Right cardiac atrium (tissue), 5 donors: ENCODE measurements around the gene MAP3K10. TPM values are rescaled to one million over a fixed set of nuclear protein-coding genes. Genes with fewer than 3 reads are reported as not detected.
A peak's percentile ranks its signal among the peaks of the same experiment; 100 is the strongest.

ENCODE experiments used
- ATAC-seq, 2 donors: fragments of 200-7000 bp; cut with Tn5 transposase; one replicate each; pipeline versions ENCODE4 v1.8.0 to v1.9.1; 2020; ENCODE audit warnings: moderate library complexity in 2 of 2, mild to moderate bottlenecking in 1 of 2
- DNase-seq, 3 donors: peaks; one replicate each; pipeline ENCODE4 v3.0.0-alpha.2; 2020
- H3K27ac ChIP-seq: one replicate; pipeline ENCODE4 v1.5.1; 2013; ENCODE audit warnings: mild to moderate bottlenecking, low read length, control low read depth, moderate library complexity
- H3K27me3 ChIP-seq: one replicate; pipeline ENCODE4 v1.6.1; 2013; ENCODE audit not compliant: control insufficient read depth, insufficient read depth
- H3K4me1 ChIP-seq: one replicate; pipeline ENCODE4 v1.6.1; 2013; ENCODE audit warnings: low read length; ENCODE audit not compliant: control insufficient read depth, insufficient read depth
- H3K4me3 ChIP-seq: one replicate; pipeline ENCODE4 v1.5.1; 2013; ENCODE audit warnings: low read length, control low read depth
- H3K9me3 ChIP-seq: one replicate; pipeline ENCODE4 v1.6.1; 2013; ENCODE audit warnings: low read length; ENCODE audit not compliant: control insufficient read depth
- WGBS: extraction: QIAGEN DNeasy Blood & Tissue Kit; methylation state at CpG from one replicate; pipeline ENCODE4 v1.1.7; 2013; 5-methylcytosine and 5-hydroxymethylcytosine counted together
- intact Hi-C, 4 donors: fragments of 100-400 bp; cut with DNase I; formaldehyde crosslinking; loops; one replicate each; pipeline versions ENCODE4 v1.11.0 to v1.14.0; 2022 to 2023
- polyA plus RNA-seq: library from polyadenylated mRNA; stranded (reverse); fragments of 200-250 nt; gene quantifications from one replicate; pipeline ENCODE4 v1.2.3, GENCODE V29; 2013
- total RNA-seq, 4 donors: library from RNA; stranded (reverse); fragmentation: NEBNext Ultra II Directional; extraction: Animal tissue kit (Norgen Biotek cat#: 25700); gene quantifications; one replicate each; pipeline ENCODE4 v1.2.1, GENCODE V29; 2021
- donor health status: healthy with polysubstance abuse.
- donor health status: DM: no; HTN: yes; CAD: no.
- donor health status: DM: no; HTN: no; CAD: no.
- donor health status: DM: no; HTN: yes; CAD: no; lungs with severe emphysema.
- donor health status: DM: yes; HTN: yes; CAD: no.

Gene MAP3K10
- total and polyA plus RNA-seq, 5 donors, result 16.9 to 25.3 (median 20.4) TPM

DNA sequence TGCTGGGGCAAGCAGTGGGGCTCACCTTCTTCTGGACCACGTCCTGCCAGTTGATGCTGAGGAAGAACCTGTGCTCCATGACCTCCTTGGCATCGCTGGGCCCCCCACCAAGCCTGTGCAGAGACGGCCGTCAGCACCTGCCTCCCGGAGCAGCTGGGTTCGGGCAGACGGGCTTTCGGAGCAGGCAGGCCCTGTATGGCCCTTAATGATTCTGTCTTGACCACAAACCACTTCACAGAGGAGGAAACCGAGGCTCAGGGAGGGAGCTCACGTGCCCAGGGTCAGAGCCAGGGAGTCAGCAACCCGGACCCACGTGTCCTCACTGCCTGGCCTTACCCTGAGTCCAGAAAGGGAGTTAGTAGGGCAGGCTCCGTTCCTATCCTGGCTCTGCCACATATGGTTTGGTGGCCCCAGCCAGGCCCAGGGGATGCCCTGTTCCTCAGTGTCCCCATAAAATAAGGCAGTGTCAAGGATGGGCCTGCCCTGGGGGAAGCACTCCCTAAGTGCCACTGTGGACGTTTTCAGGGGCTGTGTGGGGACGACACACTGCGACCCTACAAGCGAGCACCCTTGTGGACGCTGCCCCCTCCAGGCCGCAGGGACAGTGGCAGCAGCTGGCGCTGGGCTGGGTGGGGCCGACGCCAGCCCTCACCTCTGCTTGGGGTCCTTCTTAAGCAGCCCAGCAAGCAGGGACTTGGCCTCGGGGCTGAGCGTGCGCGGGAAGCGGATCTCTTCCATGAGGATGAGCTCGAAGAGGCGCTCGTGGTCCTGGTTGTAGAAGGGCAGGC lies 44.2 kb downstream of the MAP3K10 start:
- H3K27ac ChIP-seq, result no peak overlapping the region
- 89% methylated on average over 30 of the region's 30 CpGs for WGBS
- no peaks in the 10 kb centered on the region for H3K9me3 ChIP-seq
- peak in 2 of 3 donors; percentile 52 to 54 for DNase-seq
- no peak for ATAC-seq
- intact Hi-C loops, result no loop called here
- H3K4me1 ChIP-seq, result peaks cover 5% of the 10 kb centered on the region
- H3K4me3 ChIP-seq, result no peak overlapping the region
- H3K27me3 ChIP-seq, result no peaks in the 10 kb centered on the region

DNA sequence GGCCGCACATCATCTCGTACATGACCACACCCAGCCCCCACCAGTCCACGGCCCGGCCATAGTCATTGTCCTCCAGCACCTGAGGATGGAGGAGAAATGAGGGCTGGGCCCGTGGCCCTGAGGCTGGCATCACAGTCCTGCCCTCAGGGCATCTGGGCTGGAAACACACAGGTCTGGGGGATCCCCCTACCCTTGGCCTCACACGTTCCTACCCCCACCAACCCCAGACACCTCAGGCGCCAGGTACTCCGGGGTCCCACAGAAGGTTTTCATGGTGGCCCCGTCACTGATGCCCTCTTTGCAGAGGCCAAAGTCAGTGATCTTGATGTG lies 44.8 kb downstream of the MAP3K10 start:
- intact Hi-C loops, result no loop called here
- Histone ChIP-seq H3K27me3 (no peaks in the 10 kb centered on the region), H3K4me1 (peaks cover 5% of the 10 kb centered on the region), H3K9me3 (no peaks in the 10 kb centered on the region), H3K4me3 (no peak overlapping the region), H3K27ac (no peak overlapping the region)
- DNase-seq, result no peak
- 93% methylated on average over 9 of the region's 9 CpGs for WGBS
- no peak for ATAC-seq

DNA sequence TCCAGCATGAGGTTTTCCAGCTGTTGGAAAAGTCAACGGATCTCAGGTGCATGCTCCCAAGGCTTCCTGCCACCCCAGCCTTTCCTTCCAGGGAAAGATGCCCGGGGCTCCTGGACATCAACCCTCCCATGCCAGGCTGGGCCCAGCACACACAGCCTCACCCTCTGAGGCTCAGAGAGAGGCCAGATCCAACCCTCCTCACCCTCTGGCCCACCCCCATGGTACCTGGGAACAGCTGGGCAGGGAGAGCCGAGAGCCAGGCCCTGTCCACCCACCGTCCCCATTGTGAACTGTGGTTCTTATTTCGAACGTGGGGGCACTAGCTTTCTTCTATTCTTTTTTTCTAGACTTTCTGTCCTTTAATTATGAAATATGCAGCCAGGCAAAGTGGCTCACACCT lies 45.1 kb downstream of the MAP3K10 start:
- 90% methylated on average over 6 of the region's 6 CpGs for WGBS
- H3K27ac ChIP-seq, result no peak overlapping the region
- H3K9me3 ChIP-seq, result no peaks in the 10 kb centered on the region
- no peaks in the 10 kb centered on the region for H3K27me3 ChIP-seq
- H3K4me3 ChIP-seq, result no peak overlapping the region
- ATAC-seq (no peak), DNase-seq (peak in 1 of 3 donors; percentile 28)
- intact Hi-C loops, result no loop called here
- peaks cover 5% of the 10 kb centered on the region for H3K4me1 ChIP-seq

DNA sequence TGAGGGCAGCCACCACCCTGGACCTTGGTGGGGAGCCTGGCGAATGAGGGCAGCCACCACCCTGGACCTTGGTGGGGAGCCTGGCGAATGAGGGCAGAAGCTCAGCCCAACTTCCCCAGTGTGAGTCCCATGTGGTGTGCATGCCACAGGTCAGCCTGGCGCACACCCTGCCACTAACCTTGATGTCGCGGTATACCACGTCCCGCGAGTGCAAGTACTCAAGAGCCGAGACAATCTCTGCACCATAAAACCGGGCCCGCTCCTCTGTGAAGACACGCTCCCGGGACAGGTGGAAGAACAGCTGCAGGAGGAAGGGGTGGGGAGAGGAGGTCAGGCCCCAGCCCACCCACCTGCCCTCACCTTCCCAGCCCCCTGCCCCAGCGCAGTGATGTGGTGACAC lies 46.6 kb downstream of the MAP3K10 start:
- DNase-seq (peak in 1 of 3 donors; percentile 53), ATAC-seq (no peak)
- Histone ChIP-seq H3K4me3 (no peak overlapping the region), H3K9me3 (no peaks in the 10 kb centered on the region), H3K27me3 (no peaks in the 10 kb centered on the region), H3K27ac (no peak overlapping the region), H3K4me1 (peaks cover 6% of the 10 kb centered on the region)
- WGBS, result 92% methylated on average over 14 of the region's 14 CpGs
- intact Hi-C loops, result no loop called here

DNA sequence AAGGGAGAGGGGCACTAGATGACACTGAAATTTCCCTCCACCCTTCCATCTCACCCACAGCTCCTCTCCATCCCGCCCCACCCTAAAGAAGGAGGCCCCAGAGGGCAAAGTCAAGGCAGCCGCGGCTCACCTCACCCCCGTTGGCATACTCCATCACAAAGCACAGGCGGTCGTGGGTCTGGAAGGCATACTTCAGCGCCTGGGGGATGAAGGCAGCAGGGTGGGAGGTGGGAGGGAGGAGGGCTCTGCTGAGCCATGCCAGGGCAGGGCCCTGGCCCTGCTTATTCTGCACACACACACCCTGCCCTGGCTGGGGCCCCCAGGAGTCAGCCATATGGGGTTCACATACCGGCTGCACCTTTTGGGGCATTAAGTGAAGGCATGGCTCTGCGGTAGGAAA lies 47.5 kb downstream of the MAP3K10 start:
- H3K4me1 ChIP-seq, result peaks cover 6% of the 10 kb centered on the region
- intact Hi-C loops, result no loop called here
- no peaks in the 10 kb centered on the region for H3K27me3 ChIP-seq
- H3K4me3 ChIP-seq, result no peak overlapping the region
- no peak overlapping the region for H3K27ac ChIP-seq
- DNase-seq (peak in 1 of 3 donors; percentile 16), ATAC-seq (no peak)
- WGBS, result 90% methylated on average over 9 of the region's 9 CpGs
- no peaks in the 10 kb centered on the region for H3K9me3 ChIP-seq

DNA sequence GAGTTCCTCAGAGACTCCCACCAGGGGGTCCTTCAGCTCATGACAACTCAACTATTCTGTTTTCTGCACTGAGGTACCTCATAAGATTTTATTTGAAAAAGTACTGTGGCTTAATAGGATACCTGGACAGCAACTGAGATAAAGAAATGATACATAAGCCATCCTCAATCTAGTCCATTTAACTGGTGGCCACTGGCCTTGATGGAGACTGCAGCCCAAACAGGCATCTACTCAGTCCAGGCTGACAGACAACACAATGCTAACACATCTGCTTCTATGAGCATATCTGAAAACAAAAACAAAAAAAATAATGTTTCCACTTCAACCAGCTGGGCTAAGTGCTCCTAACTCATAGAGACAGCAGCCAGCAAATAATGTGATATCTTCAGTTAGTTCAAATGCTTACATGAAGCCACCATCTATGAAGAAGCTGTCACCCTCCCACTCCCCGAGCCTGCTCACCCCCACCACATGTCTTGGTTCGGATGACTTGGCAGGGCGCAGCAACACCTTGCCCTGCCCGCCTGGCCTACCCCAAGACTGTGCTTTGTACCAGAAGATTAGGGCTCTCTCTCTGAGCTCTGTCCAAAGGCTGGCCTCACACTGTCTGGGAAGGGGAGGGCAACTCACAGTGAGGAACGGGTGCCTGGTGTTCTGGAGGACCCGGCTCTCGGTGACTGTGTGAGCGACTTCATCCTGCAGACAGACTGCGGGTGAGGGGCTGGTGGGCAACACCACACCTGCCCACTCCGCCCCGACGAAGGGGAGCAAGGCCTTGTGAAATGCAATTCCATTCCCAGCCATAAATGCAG lies 48.4 kb downstream of the MAP3K10 start:
- intact Hi-C loops, result no loop called here
- Histone ChIP-seq H3K4me1 (peaks cover 6% of the 10 kb centered on the region), H3K27me3 (no peaks in the 10 kb centered on the region), H3K27ac (no peak overlapping the region), H3K4me3 (no peak overlapping the region), H3K9me3 (no peaks in the 10 kb centered on the region)
- 90% methylated on average over 12 of the region's 12 CpGs for WGBS
- ATAC-seq, result no peak
- DNase-seq, result peak in 1 of 3 donors; percentile 26

DNA sequence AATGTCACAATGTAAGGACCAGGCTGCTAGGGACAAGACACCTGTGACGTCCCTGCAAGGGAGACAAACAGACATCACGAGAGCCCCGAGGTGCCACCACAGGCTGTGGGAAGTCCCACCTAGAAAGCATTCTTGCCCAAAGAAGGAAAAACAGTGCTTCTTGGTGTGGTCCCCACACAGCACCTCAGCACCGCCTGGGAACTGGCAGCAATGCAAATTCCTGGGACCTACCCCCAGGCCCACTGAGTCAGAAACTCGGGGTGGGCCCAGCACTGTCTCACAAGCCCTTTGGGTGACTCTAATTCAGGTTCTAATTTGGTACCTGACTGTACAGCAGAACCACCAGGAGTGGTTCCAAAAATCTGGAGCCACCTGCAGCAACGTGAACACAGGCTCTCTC lies 49.1 kb downstream of the MAP3K10 start:
- DNase-seq, result peak in 1 of 3 donors; percentile 6
- Histone ChIP-seq H3K27me3 (no peaks in the 10 kb centered on the region), H3K9me3 (no peaks in the 10 kb centered on the region), H3K4me3 (no peak overlapping the region), H3K4me1 (peaks cover 7% of the 10 kb centered on the region), H3K27ac (no peak overlapping the region)
- intact Hi-C loops, result no loop called here
- 90% methylated on average over 6 of the region's 6 CpGs for WGBS
- ATAC-seq, result no peak

DNA sequence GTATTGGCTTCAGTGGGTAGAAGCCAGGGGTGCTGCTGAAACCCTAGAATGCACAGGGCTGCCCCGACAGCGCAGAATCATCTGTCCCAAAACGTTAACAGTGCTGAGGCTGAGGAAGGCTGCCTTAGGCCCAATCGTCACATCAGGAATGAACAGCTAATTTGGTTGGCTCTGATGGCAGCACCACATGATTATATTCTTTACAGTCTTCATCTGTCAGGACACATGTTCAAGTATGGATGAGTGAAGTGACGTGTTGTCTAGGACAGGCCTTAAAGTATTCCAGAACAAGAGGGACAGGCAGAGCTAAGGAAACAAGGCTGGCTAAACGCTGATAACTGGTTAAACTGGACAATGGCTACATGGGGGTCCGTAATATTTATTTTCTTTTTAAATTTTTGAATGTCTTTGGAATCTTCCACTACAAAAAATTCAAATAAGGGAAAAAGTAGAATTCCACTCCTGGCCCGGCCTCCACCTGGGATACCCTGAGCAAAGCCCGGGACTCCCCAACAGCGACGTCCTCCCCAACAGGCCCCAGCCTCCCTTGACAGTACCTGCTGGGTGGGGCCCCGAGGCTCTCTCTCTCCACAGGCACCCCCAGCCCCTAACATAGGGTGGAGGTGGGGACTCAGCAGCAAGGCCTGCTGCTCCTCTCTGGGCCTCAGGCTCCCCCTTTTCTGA lies 50.0 kb downstream of the MAP3K10 start:
- 69% methylated on average over 12 of the region's 12 CpGs for WGBS
- Histone ChIP-seq H3K9me3 (no peaks in the 10 kb centered on the region), H3K4me1 (peaks cover 9% of the 10 kb centered on the region), H3K27ac (peak overlapping the region; percentile 45), H3K27me3 (no peaks in the 10 kb centered on the region), H3K4me3 (no peak overlapping the region)
- intact Hi-C loops, result no loop called here
- DNase-seq (peak in 1 of 3 donors; percentile 61), ATAC-seq (peak in 1 of 2 donors; percentile 12)

DNA sequence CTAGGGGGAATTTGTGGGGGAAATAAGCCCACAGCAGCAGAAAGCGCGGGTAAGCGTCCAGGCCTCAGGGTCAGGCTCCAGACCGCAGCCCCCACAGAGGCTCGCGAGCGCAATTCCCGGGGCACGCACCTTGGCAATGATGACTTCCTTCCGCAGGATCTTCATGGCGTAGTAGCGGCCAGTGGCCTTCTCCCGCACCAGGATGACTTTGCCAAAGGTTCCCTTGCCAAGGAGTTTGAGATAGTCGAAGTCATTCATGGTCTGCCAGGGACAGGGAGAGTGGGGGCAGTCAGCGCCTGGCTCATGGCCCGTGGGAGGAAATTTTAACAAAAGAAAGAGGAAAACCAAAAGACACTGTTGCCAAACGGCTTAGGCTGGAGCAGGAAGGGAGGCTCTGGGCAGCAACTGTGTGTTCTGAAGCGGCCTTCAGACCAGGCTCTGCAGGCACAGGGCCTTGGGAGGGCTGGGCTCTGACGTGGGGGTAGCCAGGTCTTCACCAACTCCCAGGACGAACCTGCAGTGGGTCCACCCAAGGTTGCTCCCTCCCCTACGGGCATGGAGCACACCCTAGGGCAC lies 50.7 kb downstream of the MAP3K10 start:
- no peak overlapping the region for H3K4me3 ChIP-seq
- intact Hi-C loops, result no loop called here
- H3K9me3 ChIP-seq, result no peaks in the 10 kb centered on the region
- peaks cover 9% of the 10 kb centered on the region for H3K4me1 ChIP-seq
- DNase-seq (peak; percentile 85 to 92 (median 90)), ATAC-seq (peak; percentile 90 to 93)
- peak overlapping the region; percentile 45 for H3K27ac ChIP-seq
- H3K27me3 ChIP-seq, result no peaks in the 10 kb centered on the region
- 22% methylated on average over 21 of the region's 21 CpGs for WGBS

DNA sequence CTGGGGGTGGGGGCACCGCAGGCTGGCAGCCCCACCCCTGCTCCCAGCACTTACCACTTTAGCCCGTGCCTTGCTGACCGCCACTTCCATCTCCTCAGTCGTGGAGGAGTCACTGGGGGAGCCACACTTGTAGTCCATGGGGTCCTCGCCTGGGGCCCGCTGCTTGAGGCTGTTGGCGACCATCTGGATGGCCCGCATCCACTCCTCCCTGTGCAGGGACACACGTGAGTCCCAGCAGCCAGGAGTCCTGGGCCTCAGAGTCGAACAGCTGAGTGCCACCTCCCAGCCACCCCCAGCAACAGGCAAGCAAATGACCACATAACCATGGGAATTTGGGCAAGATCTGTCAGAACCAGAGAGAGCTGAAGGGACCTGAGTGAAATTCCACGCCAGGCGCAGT lies 51.3 kb downstream of the MAP3K10 start:
- WGBS, result 70% methylated on average over 12 of the region's 12 CpGs
- H3K27me3 ChIP-seq, result no peaks in the 10 kb centered on the region
- ATAC-seq (peak in 1 of 2 donors; percentile 2), DNase-seq (peak in 1 of 3 donors; percentile 57)
- peak overlapping the region; percentile 10 for H3K27ac ChIP-seq
- H3K9me3 ChIP-seq, result no peaks in the 10 kb centered on the region
- peaks cover 9% of the 10 kb centered on the region for H3K4me1 ChIP-seq
- H3K4me3 ChIP-seq, result no peak overlapping the region
- intact Hi-C loops, result no loop called here
